Testis (tissue), 2 donors: ENCODE results near the gene ZMYM2.

ENCODE experiments used
- CTCF ChIP-seq, 3 experiments: fragments of 450-650 bp in 2 of 3; fragments of 200-600 bp in 1 of 3; sonication (generic) in 1 of 3; IDR thresholded peaks; one replicate each; pipeline ENCODE4 v1.5.1; 2016 to 2019; ENCODE audit warnings: antibody characterized with exemption in 3 of 3, mild to moderate bottlenecking in 2 of 3, moderate library complexity in 1 of 3
- POLR2A ChIP-seq: fragments of 450-650 bp; IDR thresholded peaks from one replicate; pipeline ENCODE4 v1.6.1; 2017; ENCODE audit warnings: antibody characterized with exemption, mild to moderate bottlenecking, moderate library complexity

- TF ChIP-seq CTCF (IDR thresholded peaks at IDR 0.05) = no peak
- TF ChIP-seq POLR2A = no peak
Observed at GRCh38 chr13:20114066-20114610, 155.6 kb downstream of the ZMYM2 start.
